Right lobe of liver (tissue), 4 donors: Measurements from ENCODE around the gene DOCK10.

Source experiments
- CTCF ChIP-seq, 4 donors: fragments of 200-600 bp in 3 of 4; fragments of 450-650 bp in 1 of 4; IDR thresholded peaks; one replicate each; pipeline versions ENCODE4 v1.5.1 to v1.8.0; 2016 to 2022; ENCODE audit warnings: antibody characterized with exemption in 4 of 4, mild to moderate bottlenecking in 2 of 4
- POLR2A ChIP-seq: fragments of 450-650 bp; IDR thresholded peaks from one replicate; pipeline ENCODE4 v1.6.1; 2017; ENCODE audit warnings: antibody characterized with exemption, mild to moderate bottlenecking
- donor health status: DM: no; HTN: no; CAD: no.
- donor health status: DM: no; HTN: no; CAD: no.
- donor health status: DM: no; HTN: yes; CAD: no.

- TF ChIP-seq CTCF (IDR thresholded peaks at IDR 0.05) (no peak), POLR2A (no peak)
These were observed 22.7 kb upstream of the DOCK10 start for GRCh38 chr2:225064928-225065327.
